GM12878 (cell line): ENCODE results near the gene MAMDC2. TPM values are rescaled to one million over a fixed set of nuclear protein-coding genes. Genes with fewer than 3 reads are reported as not detected.

Experiments
- ATAC-seq: fragments of 200-7000 bp; cut with Tn5 transposase; 3 replicates; pipeline ENCODE4 v1.9.1; 2020; ENCODE audit warnings: mild to moderate bottlenecking, moderate library complexity
- BruUV-seq: library from RNA; stranded (reverse); fragments of 400-500 nt; replicated peaks from 2 replicates; lab custom pipeline; 2021; lab: Mats Ljungman, UMichigan
- CTCF ChIA-PET: fragments of 300-600 bp; sonication (Branson Sonifier 250); formaldehyde crosslinking; extraction: SDS; loops from one replicate; lab custom pipeline; 2021; ENCODE audit warnings: inconsistent platforms; lab: Yijun Ruan, JAX
- POLR2A ChIA-PET: fragments of 350-600 bp; formaldehyde crosslinking; extraction: SDS; loops from one replicate; lab custom pipeline; 2021; ENCODE audit warnings: inconsistent platforms; lab: Charles Lee
- RAD21 ChIA-PET: fragments of 300-600 bp; sonication (Branson Sonifier 250); formaldehyde crosslinking; loops from one replicate; lab custom pipeline; 2023; ENCODE audit warnings: antibody characterized with exemption; ENCODE audit not compliant: unreplicated experiment; lab: Charles Lee
- SMC1A ChIA-PET: fragments of 300-600 bp; sonication (Branson Sonifier 250); formaldehyde crosslinking; loops from one replicate; lab custom pipeline; 2023; ENCODE audit not compliant: unreplicated experiment, uncharacterized antibody; lab: Charles Lee
- DNase-seq: peaks from one replicate; pipeline ENCODE4 v3.0.0-alpha.2; 2011; ENCODE audit warnings: low read depth, low spot score
- FAIRE-seq: peaks from 3 replicates; lab custom pipeline; 2011; peaks lifted over from hg19 to GRCh38; lab: Jason Lieb, UNC
- H2AFZ ChIP-seq: 2 replicates; pipeline ENCODE4 v1.6.0; 2011; ENCODE audit warnings: low read depth, low read length, control low read depth; ENCODE audit not compliant: control insufficient read depth
- H3K27ac ChIP-seq: 2 replicates; pipeline ENCODE4 v1.5.1; 2011; ENCODE audit warnings: control low read depth; ENCODE audit not compliant: control insufficient read depth, insufficient read depth
- H3K27me3 ChIP-seq, 2 experiments: replicated peaks in 1 of 2; 2 replicates each; pipeline versions ENCODE4 v1.6.0 to v1.6.1; 2011; ENCODE audit warnings: low read length in 1 of 2; ENCODE audit not compliant: control insufficient read depth in 2 of 2, insufficient read depth in 2 of 2
- H3K36me3 ChIP-seq, 2 experiments: 2 replicates each; pipeline ENCODE4 v1.5.1; 2011; ENCODE audit warnings: low read length in 1 of 2; ENCODE audit not compliant: control insufficient read depth in 2 of 2, insufficient read depth in 2 of 2
- H3K4me1 ChIP-seq: 2 replicates; pipeline ENCODE4 v1.6.1; 2011; ENCODE audit warnings: mild to moderate bottlenecking, low read length, moderate library complexity, mixed read lengths; ENCODE audit not compliant: control insufficient read depth, insufficient read depth
- H3K4me2 ChIP-seq: 2 replicates; pipeline ENCODE4 v1.6.0; 2011; ENCODE audit warnings: control low read depth; ENCODE audit not compliant: control insufficient read depth, insufficient read depth
- H3K4me3 ChIP-seq: fragments of 200-600 bp; sonication (generic); 2 replicates; pipeline ENCODE4 v1.5.1; 2016
- H3K79me2 ChIP-seq: 2 replicates; pipeline ENCODE4 v1.6.0; 2011; ENCODE audit warnings: low read length; ENCODE audit not compliant: control insufficient read depth, insufficient read depth
- H3K9ac ChIP-seq: 2 replicates; pipeline ENCODE4 v1.8.0; 2011; ENCODE audit warnings: low read length, control low read depth, mixed read lengths; ENCODE audit not compliant: control insufficient read depth, insufficient read depth
- H3K9me3 ChIP-seq: replicated peaks from 3 replicates; pipeline ENCODE4 v1.5.1; 2011; ENCODE audit warnings: mild to moderate bottlenecking, low read length; ENCODE audit not compliant: control insufficient read depth, insufficient read depth
- H4K20me1 ChIP-seq: 2 replicates; pipeline ENCODE4 v1.6.0; 2011; ENCODE audit not compliant: control insufficient read depth, insufficient read depth
- ATF2 ChIP-seq: IDR thresholded peaks from 2 replicates; pipeline ENCODE4 v1.6.1; 2012; ENCODE audit warnings: low read length, inconsistent platforms
- EED ChIP-seq: sonication (generic); IDR thresholded peaks from 2 replicates; pipeline ENCODE4 v1.6.1; 2016; ENCODE audit warnings: antibody characterized with exemption, low read depth
- ELK1 ChIP-seq: IDR thresholded peaks from 2 replicates; pipeline ENCODE4 v1.6.1; 2012; ENCODE audit warnings: low read depth, low read length, improper control_type of control experiment
- ETV6 ChIP-seq, 2 experiments: fragments of 450-650 bp in 1 of 2; IDR thresholded peaks in 1 of 2; conservative IDR thresholded peaks in 1 of 2; 2 replicates each; pipeline ENCODE4 v1.6.1; 2014; ENCODE audit warnings: antibody characterized with exemption in 1 of 2, borderline replicate concordance in 1 of 2, low read depth in 1 of 2, mild to moderate bottlenecking in 1 of 2, moderate library complexity in 1 of 2
- HDAC2 ChIP-seq: fragments of 200-600 bp; sonication (generic); IDR thresholded peaks from 2 replicates; pipeline ENCODE4 v1.6.1; 2017
- HDAC6 ChIP-seq: fragments of 200-600 bp; sonication (generic); IDR thresholded peaks from one replicate; pipeline ENCODE4 v1.8.0; 2017; ENCODE audit warnings: antibody characterized with exemption; ENCODE audit not compliant: unreplicated experiment
- IKZF1 ChIP-seq: fragments of 450-650 bp; conservative IDR thresholded peaks from 2 replicates; pipeline ENCODE4 v1.6.1; 2017; ENCODE audit warnings: antibody characterized with exemption, mild to moderate bottlenecking
- IKZF2 ChIP-seq, 2 experiments: fragments of 450-650 bp; IDR thresholded peaks; 2 replicates each; pipeline ENCODE4 v1.6.1; 2017; ENCODE audit warnings: mild to moderate bottlenecking in 2 of 2, moderate library complexity in 2 of 2
- KDM1A ChIP-seq: fragments of 200-600 bp; sonication (generic); IDR thresholded peaks from 2 replicates; pipeline ENCODE4 v1.6.1; 2016; ENCODE audit warnings: borderline replicate concordance
- MTA2 ChIP-seq: fragments of 450-650 bp; IDR thresholded peaks from 2 replicates; pipeline ENCODE4 v1.6.1; 2016; ENCODE audit warnings: low read depth, mild to moderate bottlenecking, moderate library complexity
- NFXL1 ChIP-seq: fragments of 450-650 bp; IDR thresholded peaks from 2 replicates; pipeline ENCODE4 v1.6.1; 2017; ENCODE audit warnings: antibody characterized with exemption, mild to moderate bottlenecking, borderline replicate concordance
- NFYA ChIP-seq: IDR thresholded peaks from 2 replicates; pipeline ENCODE4 v1.6.1; 2011; ENCODE audit warnings: low read depth, mild to moderate bottlenecking, low read length, improper control_type of control experiment, borderline replicate concordance
- PML ChIP-seq: IDR thresholded peaks from 2 replicates; pipeline ENCODE4 v1.6.1; 2012; ENCODE audit warnings: low read length, inconsistent platforms
- POLR2AphosphoS2 ChIP-seq: IDR thresholded peaks from 2 replicates; pipeline ENCODE4 v1.6.1; 2011; ENCODE audit warnings: low read depth, mild to moderate bottlenecking, low read length, improper control_type of control experiment, moderate library complexity
- SIN3A ChIP-seq: IDR thresholded peaks from 2 replicates; pipeline ENCODE4 v1.6.1; 2012; ENCODE audit warnings: low read depth, low read length, improper control_type of control experiment
- SRF ChIP-seq, 2 experiments: IDR thresholded peaks; 2 replicates each; pipeline ENCODE4 v1.6.1; 2011; ENCODE audit warnings: low read depth in 2 of 2, low read length in 2 of 2, mild to moderate bottlenecking in 1 of 2, moderate library complexity in 1 of 2
- SUPT20H ChIP-seq: IDR thresholded peaks from 2 replicates; pipeline ENCODE4 v1.6.1; 2011; ENCODE audit warnings: low read depth, mild to moderate bottlenecking, low read length, moderate library complexity, borderline replicate concordance; ENCODE audit not compliant: control insufficient read depth
- TBL1XR1 ChIP-seq: IDR thresholded peaks from 2 replicates; pipeline ENCODE4 v1.6.1; 2012; ENCODE audit warnings: low read depth, low read length, improper control_type of control experiment
- TCF3 ChIP-seq: IDR thresholded peaks from 2 replicates; pipeline ENCODE4 v1.6.1; 2012; ENCODE audit warnings: low read depth, mild to moderate bottlenecking, low read length, borderline replicate concordance; ENCODE audit not compliant: insufficient read depth
- WRNIP1 ChIP-seq: IDR thresholded peaks from 2 replicates; pipeline ENCODE4 v1.6.1; 2011; ENCODE audit warnings: low read depth, low read length, improper control_type of control experiment, borderline replicate concordance
- ZSCAN29 ChIP-seq: fragments of 450-650 bp; IDR thresholded peaks from 2 replicates; pipeline ENCODE4 v1.6.1; 2017; ENCODE audit warnings: mild to moderate bottlenecking, moderate library complexity
- WGBS: methylation state at CpG from one replicate; pipeline ENCODE4 v1.1.6; 2016; ENCODE audit warnings: low lambda C conversion rate; ENCODE audit not compliant: insufficient replicate concordance, insufficient coverage; ENCODE audit errors: missing lambda C conversion rate; 5-methylcytosine and 5-hydroxymethylcytosine counted together
- in situ Hi-C: fragments of 300-500 bp; cut with MboI; formaldehyde crosslinking; loops from 9 replicates; pipeline ENCODE4 v1.14.3; 2018; ENCODE audit warnings: mixed read lengths
- intact Hi-C: fragments of 100-400 bp; cut with micrococcal nuclease; formaldehyde crosslinking; loops from one replicate; pipeline ENCODE4 v1.14.2; 2022; ENCODE audit not compliant: unreplicated experiment
- polyA plus RNA-seq, 11 experiments: library from polyadenylated mRNA; depleted of rRNA in 4 of 11; unstranded in 6 of 11; stranded (reverse) in 5 of 11; fragments of >200 nt; fragmentation: Nextera tagmentation in 4 of 11; fragmentation: Illumina TruSeq in 1 of 11; extraction: Ambion mirVana in 4 of 11; extraction: Trizol in 1 of 11; gene quantifications; 1 replicate in 1 of 11; 2 replicates in 10 of 11; pipeline versions ENCODE4 v1.2.1 to v1.2.3, GENCODE V29; 2011 to 2016; ENCODE audit warnings: inconsistent platforms in 2 of 11, missing spikeins in 2 of 11, low read depth in 1 of 11
- total RNA-seq, 4 experiments: library from RNA; depleted of rRNA in 3 of 4; stranded (reverse); fragments of >200 nt in 3 of 4; fragmentation: Illumina TruSeq in 1 of 4; extraction: Trizol in 1 of 4; gene quantifications; 2 replicates each; pipeline versions ENCODE4 v1.2.1 to v1.2.3, GENCODE V29; 2013 to 2021

MAMDC2 gene
- total and polyA plus RNA-seq, 10 of the 15 experiments (the other 5 are each of a cell fraction or from before 2014, with no cell fraction given): 0.01 to 0.09 TPM; not detected in 8

- TF ChIP-seq SIN3A (no peak), ATF2 (no peak)
Observed at GRCh38 chr9:70020217-70020616, 23.4 kb upstream of the MAMDC2 start (continued).

- H3K27ac ChIP-seq: no peak overlapping the region
- DNase-seq (no peak), FAIRE-seq (no peak), ATAC-seq (no peak)
- no peaks in the 10 kb centered on the region for H3K36me3 ChIP-seq
- BruUV-seq: no TSS peak
- no peaks in the 10 kb centered on the region for H4K20me1 ChIP-seq
- no peaks in the 10 kb centered on the region for H3K79me2 ChIP-seq
- in situ Hi-C loops (no loop called here), intact Hi-C loops (no loop called here)
- POLR2A ChIA-PET: no interaction called here
- 16% methylated on average over 5 of the region's 5 CpGs for WGBS
- no peaks in the 10 kb centered on the region for H3K9me3 ChIP-seq
- no peak overlapping the region for H3K4me3 ChIP-seq
- CTCF ChIA-PET: no interaction called here
- RAD21 ChIA-PET: no interaction called here
- no peaks in the 10 kb centered on the region for H3K4me1 ChIP-seq
- TF ChIP-seq NFYA: no peak
- no peak for TF ChIP-seq SRF (IDR thresholded peaks at IDR 0.05; ENCODE audit: low read depth in 2 of 2, low read length in 2 of 2)
- no peak for TF ChIP-seq SUPT20H
- TF ChIP-seq ELK1: no peak
- no peak for TF ChIP-seq IKZF2 (IDR thresholded peaks at IDR 0.05)
- no peak for TF ChIP-seq HDAC2
- no peak for TF ChIP-seq POLR2AphosphoS2
- no peak for TF ChIP-seq HDAC6
- TF ChIP-seq IKZF1: no peak
- TF ChIP-seq PML: no peak
- TF ChIP-seq MTA2: no peak
- no peak for TF ChIP-seq ZSCAN29
- no peak for TF ChIP-seq WRNIP1
- TF ChIP-seq KDM1A: no peak
- no peak for TF ChIP-seq TBL1XR1
- TF ChIP-seq EED: no peak
- no peak for TF ChIP-seq ETV6 (conservative IDR thresholded peaks at IDR 0.05 in 1 of 2, IDR thresholded peaks at IDR 0.05 in 1 of 2; ENCODE audit: borderline replicate concordance in 1 of 2, low read depth in 1 of 2)
- no peak for TF ChIP-seq TCF3
- no peak for TF ChIP-seq NFXL1
- SMC1A ChIA-PET: no interaction called here
- H3K27me3 ChIP-seq: peaks cover 0 to 2% of the 10 kb centered on the region in 2 experiments; a peak in 1 of 4 replicates
- no peak overlapping the region for H2AFZ ChIP-seq
- H3K4me2 ChIP-seq: no peak overlapping the region
- no peak overlapping the region for H3K9ac ChIP-seq
Observed at GRCh38 chr9:70020991-70021571, 22.6 kb upstream of the MAMDC2 start.
